ENCODE measurements around the gene PCBD1.

The PCBD1 gene

GRCh38 chr10:70934701-70935100, 46.3 kb upstream of the PCBD1 start:
- no peak overlapping the region for H3K27ac ChIP-seq
- H3K27me3 ChIP-seq: peaks cover 0 to 34% of the 10 kb centered on the region in 2 donors
- no peaks in the 10 kb centered on the region for H3K4me1 ChIP-seq
- no peak for TF ChIP-seq CTCF (IDR thresholded peaks at IDR 0.05)
- no peaks in the 10 kb centered on the region for H3K36me3 ChIP-seq
- DNase-seq: no peak
- no peaks in the 10 kb centered on the region for H3K9me3 ChIP-seq
- intact Hi-C loops (cut with DNase I; ENCODE audit: low total_unique reads): no loop called here
- no peak overlapping the region for H3K4me3 ChIP-seq

GRCh38 chr10:70932392-70933196, 44.2 kb upstream of the PCBD1 start:
- Histone ChIP-seq H3K4me1 (no peaks in the 10 kb centered on the region), H3K9me3 (no peaks in the 10 kb centered on the region), H3K36me3 (no peaks in the 10 kb centered on the region), H3K27ac (no peak overlapping the region), H3K4me3 (no peak overlapping the region), H3K27me3 (peaks cover 0 to 37% of the 10 kb centered on the region in 2 donors)
- TF ChIP-seq CTCF (IDR thresholded peaks at IDR 0.05): no peak
- DNase-seq: no peak
- intact Hi-C loops (cut with DNase I; ENCODE audit: low total_unique reads): no loop called here

- DNase-seq: no peak
- Histone ChIP-seq H3K9me3 (no peaks in the 10 kb centered on the region), H3K4me3 (no peak overlapping the region), H3K36me3 (no peaks in the 10 kb centered on the region), H3K4me1 (no peaks in the 10 kb centered on the region), H3K27me3 (peaks cover 0 to 37% of the 10 kb centered on the region in 2 donors), H3K27ac (no peak overlapping the region)
- intact Hi-C loops (cut with DNase I; ENCODE audit: low total_unique reads): no loop called here
- no peak for TF ChIP-seq CTCF (IDR thresholded peaks at IDR 0.05)
These were observed 42.9 kb upstream of the PCBD1 start for GRCh38 chr10:70931168-70931815.

GRCh38 chr10:70930263-70931000, 42.1 kb upstream of the PCBD1 start:
- no peaks in the 10 kb centered on the region for H3K9me3 ChIP-seq
- no peak for TF ChIP-seq CTCF (IDR thresholded peaks at IDR 0.05)
- DNase-seq: no peak
- H3K4me1 ChIP-seq: peaks cover 0 to 2% (median 0%) of the 10 kb centered on the region in 4 donors
- H3K27me3 ChIP-seq: peaks cover 0 to 37% of the 10 kb centered on the region in 2 donors
- no peak overlapping the region for H3K4me3 ChIP-seq
- H3K27ac ChIP-seq: no peak overlapping the region
- intact Hi-C loops (cut with DNase I; ENCODE audit: low total_unique reads): no loop called here
- H3K36me3 ChIP-seq: no peaks in the 10 kb centered on the region

- TF ChIP-seq CTCF (IDR thresholded peaks at IDR 0.05): no peak
- H3K4me1 ChIP-seq: peaks cover 0 to 4% (median 0%) of the 10 kb centered on the region in 4 donors
- H3K9me3 ChIP-seq: no peaks in the 10 kb centered on the region
- peaks cover 0 to 25% of the 10 kb centered on the region in 2 donors for H3K27me3 ChIP-seq
- DNase-seq: no peak
- H3K27ac ChIP-seq: no peak overlapping the region
- H3K4me3 ChIP-seq: no peak overlapping the region
- intact Hi-C loops (cut with DNase I; ENCODE audit: low total_unique reads): loop anchor here (5.0 kb wide), 1 partner anchor 279 kb away; no protein-coding TSS in a partner anchor
- H3K36me3 ChIP-seq: no peaks in the 10 kb centered on the region
These were observed 39.8 kb upstream of the PCBD1 start for GRCh38 chr10:70928140-70928539.
